ENCODE results near the gene TRPV5. TPM values are rescaled to one million over a fixed set of nuclear protein-coding genes. Genes with fewer than 3 reads are reported as not detected.

The TRPV5 gene
- total and polyA plus RNA-seq, 2 donors (not counting 1 experiment from before 2014, with no cell fraction given), result not detected

GRCh38 chr7:142901426-142902259 is 31.9 kb downstream of the TRPV5 start:
- Histone ChIP-seq H3K9me3 (ENCODE audit: control insufficient read depth, insufficient read depth, low read depth, low read length) (no peaks in the 10 kb centered on the region), H3K79me2 (ENCODE audit: control insufficient read depth, insufficient read depth, low read length) (no peaks in the 10 kb centered on the region), H3K36me3 (ENCODE audit: control insufficient read depth, insufficient read depth, low read length) (no peaks in the 10 kb centered on the region), H2AFZ (ENCODE audit: low read length) (no peak overlapping the region), H3K4me3 (replicated peaks in 1 of 4; ENCODE audit: control extremely low read depth in 1 of 4, insufficient read depth in 1 of 4, low read depth in 3 of 4, low read length in 4 of 4) (no peak overlapping the region), H3K4me2 (ENCODE audit: extremely low read depth, insufficient read depth, low read length) (no peak overlapping the region), H4K20me1 (ENCODE audit: control insufficient read depth, extremely low read depth, insufficient read depth, low read length) (no peaks in the 10 kb centered on the region), H3K4me1 (ENCODE audit: control insufficient read depth, extremely low read depth, insufficient read depth, low read length) (no peaks in the 10 kb centered on the region), H3K27ac (ENCODE audit: insufficient read depth, low read length) (no peak overlapping the region), H3K27me3 (ENCODE audit: control insufficient read depth, insufficient read depth, low read length) (no peaks in the 10 kb centered on the region), H3K9ac (ENCODE audit: insufficient read depth, low read length) (no peak overlapping the region)
- TF ChIP-seq EZH2 (IDR thresholded peaks at IDR 0.05; ENCODE audit: low read length, missing control alignments), result no peak
- TF ChIP-seq CTCF (conservative IDR thresholded peaks at IDR 0.05 in 1 of 2, IDR thresholded peaks at IDR 0.05 in 1 of 2; ENCODE audit: low read depth in 1 of 2, low read length in 2 of 2), result no peak
- DNase-seq (ENCODE audit: low read depth in 2 of 2), result no peak

- Histone ChIP-seq H3K9ac (ENCODE audit: insufficient read depth, low read length) (no peak overlapping the region), H2AFZ (ENCODE audit: low read length) (no peak overlapping the region), H3K4me1 (ENCODE audit: control insufficient read depth, extremely low read depth, insufficient read depth, low read length) (no peaks in the 10 kb centered on the region), H3K36me3 (ENCODE audit: control insufficient read depth, insufficient read depth, low read length) (no peaks in the 10 kb centered on the region), H4K20me1 (ENCODE audit: control insufficient read depth, extremely low read depth, insufficient read depth, low read length) (no peaks in the 10 kb centered on the region), H3K9me3 (ENCODE audit: control insufficient read depth, insufficient read depth, low read depth, low read length) (no peaks in the 10 kb centered on the region), H3K4me3 (replicated peaks in 1 of 4; ENCODE audit: control extremely low read depth in 1 of 4, insufficient read depth in 1 of 4, low read depth in 3 of 4, low read length in 4 of 4) (no peak overlapping the region), H3K4me2 (ENCODE audit: extremely low read depth, insufficient read depth, low read length) (no peak overlapping the region), H3K27me3 (ENCODE audit: control insufficient read depth, insufficient read depth, low read length) (no peaks in the 10 kb centered on the region), H3K27ac (ENCODE audit: insufficient read depth, low read length) (no peak overlapping the region), H3K79me2 (ENCODE audit: control insufficient read depth, insufficient read depth, low read length) (no peaks in the 10 kb centered on the region)
- DNase-seq (ENCODE audit: low read depth in 2 of 2), result no peak
- TF ChIP-seq CTCF (conservative IDR thresholded peaks at IDR 0.05 in 1 of 2, IDR thresholded peaks at IDR 0.05 in 1 of 2; ENCODE audit: low read depth in 1 of 2, low read length in 2 of 2) (no peak), EZH2 (IDR thresholded peaks at IDR 0.05; ENCODE audit: low read length, missing control alignments) (no peak)
Measured at GRCh38 chr7:142899661-142900060, 33.9 kb downstream of the TRPV5 start.

- Histone ChIP-seq H3K27ac (ENCODE audit: insufficient read depth, low read length) (no peak overlapping the region), H3K9ac (ENCODE audit: insufficient read depth, low read length) (no peak overlapping the region), H3K36me3 (ENCODE audit: control insufficient read depth, insufficient read depth, low read length) (no peaks in the 10 kb centered on the region), H3K4me1 (ENCODE audit: control insufficient read depth, extremely low read depth, insufficient read depth, low read length) (no peaks in the 10 kb centered on the region), H4K20me1 (ENCODE audit: control insufficient read depth, extremely low read depth, insufficient read depth, low read length) (no peaks in the 10 kb centered on the region), H3K4me2 (ENCODE audit: extremely low read depth, insufficient read depth, low read length) (no peak overlapping the region), H3K79me2 (ENCODE audit: control insufficient read depth, insufficient read depth, low read length) (no peaks in the 10 kb centered on the region), H3K9me3 (ENCODE audit: control insufficient read depth, insufficient read depth, low read depth, low read length) (no peaks in the 10 kb centered on the region), H3K4me3 (replicated peaks in 1 of 4; ENCODE audit: control extremely low read depth in 1 of 4, insufficient read depth in 1 of 4, low read depth in 3 of 4, low read length in 4 of 4) (no peak overlapping the region), H2AFZ (ENCODE audit: low read length) (no peak overlapping the region), H3K27me3 (ENCODE audit: control insufficient read depth, insufficient read depth, low read length) (no peaks in the 10 kb centered on the region)
- no peak for DNase-seq (ENCODE audit: low read depth in 2 of 2)
- no peak for TF ChIP-seq EZH2 (IDR thresholded peaks at IDR 0.05; ENCODE audit: low read length, missing control alignments)
- TF ChIP-seq CTCF (conservative IDR thresholded peaks at IDR 0.05 in 1 of 2, IDR thresholded peaks at IDR 0.05 in 1 of 2; ENCODE audit: low read depth in 1 of 2, low read length in 2 of 2), result no peak
Measured at GRCh38 chr7:142898377-142899170, 35.0 kb downstream of the TRPV5 start.

All from fibroblast of lung (primary cell).